HEK293 (cell line): Measurements from ENCODE around the gene RAD54L.
"Not testable (repeated sequence)": the region's sequence is repeated elsewhere in the genome, so short reads cannot be mapped to it uniquely, and the experiment has no call there.

Experiments used
- CTCF ChIA-PET: fragments of 350-600 bp; formaldehyde crosslinking; extraction: SDS; loops from one replicate; lab custom pipeline; 2021; ENCODE audit warnings: antibody characterized with exemption; lab: Yijun Ruan, JAX
- POLR2A ChIA-PET: fragments of 300-600 bp; formaldehyde crosslinking; extraction: SDS; loops from one replicate; lab custom pipeline; 2020; ENCODE audit warnings: antibody characterized with exemption, inconsistent platforms; lab: Yijun Ruan, JAX
- H3K27ac ChIP-seq: fragments of 200-500 bp; sonication (Bioruptor generic); 2 replicates; pipeline ENCODE4 v1.5.1; 2014; ENCODE audit warnings: low read depth, low read length, control low read depth, inconsistent platforms; ENCODE audit errors: extremely low read depth
- H3K36me3 ChIP-seq, 2 experiments: fragments of 200-500 bp in 1 of 2; sonication (Bioruptor generic) in 1 of 2; 1 replicate in 1 of 2; 2 replicates in 1 of 2; pipeline ENCODE4 v1.5.1; 2014 to 2017; ENCODE audit warnings: inconsistent platforms in 2 of 2, low read length in 2 of 2; ENCODE audit not compliant: control insufficient read depth in 2 of 2, insufficient read depth in 1 of 2
- H3K4me1 ChIP-seq: fragments of 200-500 bp; sonication (Bioruptor generic); 2 replicates; pipeline ENCODE4 v1.5.1; 2014; ENCODE audit warnings: mild to moderate bottlenecking, low read length, inconsistent platforms; ENCODE audit not compliant: control insufficient read depth, insufficient read depth
- H3K4me3 ChIP-seq: 2 replicates; pipeline ENCODE4 v1.5.1; 2011; ENCODE audit warnings: low read depth, mild to moderate bottlenecking, control low read depth, low read length, moderate library complexity
- H3K9me3 ChIP-seq: fragments of 200-500 bp; sonication (Bioruptor generic); 2 replicates; pipeline ENCODE4 v1.5.1; 2014; ENCODE audit warnings: low read depth, low read length, inconsistent platforms; ENCODE audit not compliant: control insufficient read depth, insufficient read depth
- SCRT2 ChIP-seq: fragments of 450-650 bp; formaldehyde crosslinking; IDR thresholded peaks from 2 replicates; pipeline ENCODE4 v1.5.1; 2016; ENCODE audit warnings: missing biosample characterization, missing genetic modification characterization
- ZNF600 ChIP-seq: fragments of 450-650 bp; formaldehyde crosslinking; IDR thresholded peaks from 2 replicates; pipeline ENCODE4 v1.5.1; 2016; ENCODE audit warnings: missing biosample characterization, missing genetic modification characterization
- TF ChIP-seq, protein P1 (sequence below): fragments of 450-650 bp; formaldehyde crosslinking; IDR thresholded peaks from 2 replicates; pipeline ENCODE4 v1.5.1; 2016; ENCODE audit warnings: missing biosample characterization, missing genetic modification characterization, low read depth

Gene RAD54L

DNA sequence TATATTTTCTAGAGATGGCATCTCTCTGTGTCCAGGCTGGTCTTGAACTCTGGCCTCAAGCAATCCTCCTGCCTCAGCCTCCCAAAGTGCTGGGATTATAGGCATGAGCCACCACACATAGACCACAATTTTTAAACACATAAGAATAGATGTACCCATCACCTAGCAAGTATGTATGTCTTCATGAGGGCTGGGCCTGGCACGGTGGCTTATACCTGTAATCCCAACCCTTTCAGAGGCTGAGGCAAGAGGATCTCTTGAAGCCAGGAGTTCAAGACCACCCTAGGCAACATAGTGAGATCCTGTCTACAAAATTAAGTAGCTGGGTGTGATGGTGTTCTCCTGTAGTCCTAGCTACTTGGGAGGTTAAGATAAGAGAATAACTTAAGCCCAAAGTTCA lies 69.8 kb downstream of the RAD54L start (continued):
- TF ChIP-seq, protein P1, sequence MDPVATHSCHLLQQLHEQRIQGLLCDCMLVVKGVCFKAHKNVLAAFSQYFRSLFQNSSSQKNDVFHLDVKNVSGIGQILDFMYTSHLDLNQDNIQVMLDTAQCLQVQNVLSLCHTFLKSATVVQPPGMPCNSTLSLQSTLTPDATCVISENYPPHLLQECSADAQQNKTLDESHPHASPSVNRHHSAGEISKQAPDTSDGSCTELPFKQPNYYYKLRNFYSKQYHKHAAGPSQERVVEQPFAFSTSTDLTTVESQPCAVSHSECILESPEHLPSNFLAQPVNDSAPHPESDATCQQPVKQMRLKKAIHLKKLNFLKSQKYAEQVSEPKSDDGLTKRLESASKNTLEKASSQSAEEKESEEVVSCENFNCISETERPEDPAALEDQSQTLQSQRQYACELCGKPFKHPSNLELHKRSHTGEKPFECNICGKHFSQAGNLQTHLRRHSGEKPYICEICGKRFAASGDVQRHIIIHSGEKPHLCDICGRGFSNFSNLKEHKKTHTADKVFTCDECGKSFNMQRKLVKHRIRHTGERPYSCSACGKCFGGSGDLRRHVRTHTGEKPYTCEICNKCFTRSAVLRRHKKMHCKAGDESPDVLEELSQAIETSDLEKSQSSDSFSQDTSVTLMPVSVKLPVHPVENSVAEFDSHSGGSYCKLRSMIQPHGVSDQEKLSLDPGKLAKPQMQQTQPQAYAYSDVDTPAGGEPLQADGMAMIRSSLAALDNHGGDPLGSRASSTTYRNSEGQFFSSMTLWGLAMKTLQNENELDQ (tag by site-specific recombination) = no peak
- TF ChIP-seq SCRT2 = no peak

DNA sequence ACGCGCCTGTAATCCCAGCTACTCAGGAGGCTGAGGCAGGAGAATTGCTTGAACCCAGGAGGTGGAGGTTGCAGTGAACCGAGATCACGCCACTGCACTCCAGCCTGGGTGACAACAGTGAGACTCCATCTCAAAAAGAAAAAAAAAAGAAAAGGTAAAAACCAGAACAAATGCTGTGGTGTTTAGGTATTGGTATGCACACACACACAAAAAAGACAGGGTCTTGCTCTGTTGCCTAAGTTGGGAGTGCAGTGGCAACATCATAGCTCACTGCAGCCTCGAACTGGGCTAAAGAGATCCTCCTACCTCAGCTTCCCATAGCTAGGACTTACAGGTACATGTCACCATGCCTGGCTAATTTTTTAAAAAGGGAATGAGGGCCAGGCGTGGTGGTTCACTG lies 71.7 kb downstream of the RAD54L start:
- H3K9me3 ChIP-seq, H3K4me1 ChIP-seq, H3K27ac ChIP-seq, H3K4me3 ChIP-seq, POLR2A ChIA-PET: not testable (repeated sequence)
- TF ChIP-seq ZNF600 (tag by site-specific recombination) = peak; percentile 53; the same call in 1 of the 2 replicates
- CTCF ChIA-PET = interaction anchor here (0.7 kb wide), 1 partner anchor 14 kb away, joined by 3 read pairs; no protein-coding TSS in a partner anchor
- peaks cover 18 to 30% of the 10 kb centered on the region in 2 experiments; a peak in 2 of 3 replicates for H3K36me3 ChIP-seq

DNA sequence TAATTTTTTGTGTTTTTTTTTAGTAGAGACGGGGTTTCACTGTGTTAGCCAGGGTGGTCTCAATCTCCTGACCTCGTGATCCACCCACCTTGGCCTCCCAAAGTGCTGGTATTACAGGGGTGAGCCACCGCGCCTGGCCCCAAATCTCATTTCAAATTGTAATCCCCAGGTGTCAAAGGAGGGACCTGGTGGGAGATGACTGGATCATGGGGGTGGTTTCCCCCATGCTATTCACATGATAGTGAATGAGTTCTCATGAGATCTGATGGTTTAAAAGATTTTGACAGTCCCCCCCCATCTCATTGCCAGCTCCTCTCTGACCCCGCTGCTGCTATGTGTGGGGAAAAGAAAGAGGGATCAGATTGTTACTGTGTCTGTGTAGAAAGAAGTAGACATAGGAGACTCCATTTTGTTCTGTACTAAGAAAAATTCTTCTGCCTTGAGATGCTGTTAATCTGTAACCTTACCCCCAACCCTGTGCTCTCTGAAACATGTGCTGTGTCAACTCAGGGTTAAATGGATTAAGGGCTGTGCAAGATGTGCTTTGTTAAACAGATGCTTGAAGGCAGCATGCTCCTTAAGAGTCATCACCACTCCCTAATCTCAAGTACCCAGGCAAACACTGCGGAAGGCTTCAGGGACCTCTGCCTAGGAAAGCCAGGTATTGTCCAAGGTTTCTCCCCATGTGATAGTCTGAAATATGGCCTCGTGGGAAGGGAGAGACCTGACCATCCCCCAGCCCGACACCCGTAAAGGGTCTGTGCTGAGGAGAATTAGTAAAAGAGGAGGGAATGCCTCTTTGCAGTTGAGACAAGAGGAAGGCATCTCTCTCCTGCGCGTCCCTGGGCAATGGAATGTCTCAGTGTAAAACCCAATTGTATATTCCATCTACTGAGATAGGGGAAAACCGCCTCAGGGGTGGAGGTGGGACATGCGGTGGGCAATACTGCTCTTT lies 72.7 kb downstream of the RAD54L start:
- H3K4me1 ChIP-seq, H3K27ac ChIP-seq, H3K9me3 ChIP-seq, H3K4me3 ChIP-seq, POLR2A ChIA-PET: not testable (repeated sequence)
- CTCF ChIA-PET = interaction anchor here (0.7 kb wide), 1 partner anchor 13 kb away, joined by 3 read pairs; no protein-coding TSS in a partner anchor
- H3K36me3 ChIP-seq = peaks cover 16 to 22% of the 10 kb centered on the region in 2 experiments; a peak in 2 of 3 replicates

DNA sequence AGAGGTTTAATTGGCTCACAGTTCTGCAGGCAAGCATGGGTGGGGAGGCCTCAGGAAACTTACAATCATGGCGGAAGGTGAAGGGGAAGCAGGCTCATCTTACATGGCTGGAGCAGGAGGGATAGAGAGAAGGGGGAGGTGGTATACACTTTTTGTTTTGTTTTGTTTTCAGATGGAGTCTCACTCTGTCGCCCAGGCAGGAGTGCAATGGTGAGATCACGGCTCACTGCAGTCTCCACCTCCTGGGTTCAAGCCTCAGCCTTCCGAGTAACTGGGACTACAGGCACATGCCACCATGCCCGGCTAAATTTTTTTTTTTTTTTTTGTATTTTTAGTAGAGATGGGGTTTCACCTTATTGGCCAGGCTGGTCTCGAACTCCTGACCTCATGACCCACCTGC lies 74.6 kb downstream of the RAD54L start:
- H3K36me3 ChIP-seq, H3K9me3 ChIP-seq, H3K27ac ChIP-seq, H3K4me1 ChIP-seq, POLR2A ChIA-PET, CTCF ChIA-PET, H3K4me3 ChIP-seq: not testable (repeated sequence)

DNA sequence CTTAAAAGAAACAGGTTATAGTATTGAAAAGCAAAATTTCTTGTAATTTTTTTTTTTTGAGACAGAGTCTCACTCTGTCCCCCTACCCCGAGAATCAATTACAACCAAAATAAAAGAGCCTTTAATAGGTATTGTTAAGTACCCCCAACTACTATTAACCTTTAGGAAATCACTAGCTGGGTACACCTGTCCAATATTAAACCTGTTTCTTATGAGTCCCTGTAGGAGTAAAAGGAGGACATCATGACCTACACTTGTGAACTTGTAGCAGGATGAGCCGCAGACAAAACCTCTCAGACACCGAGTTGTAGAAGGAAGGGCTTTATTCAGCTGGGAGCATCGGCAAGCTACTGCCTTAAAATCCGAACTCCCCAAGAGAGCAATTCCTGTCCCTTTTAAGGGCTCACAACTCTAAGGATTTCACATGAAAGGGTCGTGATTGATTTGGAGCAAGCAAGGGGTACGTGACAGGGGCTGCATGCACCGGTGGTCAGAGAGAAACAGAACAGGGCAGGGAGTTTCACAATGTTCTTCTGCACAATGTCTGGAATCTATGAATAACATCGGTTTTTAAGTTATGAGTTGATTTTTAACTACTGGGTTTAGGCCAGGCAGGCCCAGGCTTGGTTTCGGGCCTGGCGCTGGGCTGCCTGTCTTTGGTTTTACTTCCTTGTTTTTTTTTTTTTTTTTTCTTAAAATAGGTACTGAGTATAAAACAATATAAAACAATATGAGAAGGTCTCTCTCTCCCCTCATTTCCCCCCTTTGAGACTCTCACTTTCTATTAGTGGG lies 77.9 kb downstream of the RAD54L start:
- H3K36me3 ChIP-seq, H3K27ac ChIP-seq, H3K4me1 ChIP-seq, H3K4me3 ChIP-seq, POLR2A ChIA-PET, H3K9me3 ChIP-seq: not testable (repeated sequence)
- CTCF ChIA-PET = interaction anchor here (0.7 to 2.9 kb wide), 4 partner anchors 15 to 1025 kb away, joined by 3 to 11 read pairs (median 5); partner anchors contain the start of gene NSUN4
